Endothelial cell (in vitro differentiated cells): ENCODE measurements around the gene CREBRF. TPM values are rescaled to one million over a fixed set of nuclear protein-coding genes. Genes with fewer than 3 reads are reported as not detected.

Source experiments
- DNase-seq: peaks from one replicate; pipeline ENCODE4 v3.0.0; 2021; ENCODE audit warnings: low spot score
- H3K27ac Mint-ChIP-seq: one replicate; pipeline ENCODE4 v1.8.0; 2021; ENCODE audit warnings: mixed read lengths, inconsistent platforms; ENCODE audit not compliant: unreplicated experiment
- H3K27me3 Mint-ChIP-seq: one replicate; pipeline ENCODE4 v1.8.0; 2021; ENCODE audit warnings: mild to moderate bottlenecking, moderate library complexity, mixed read lengths, inconsistent platforms; ENCODE audit not compliant: unreplicated experiment
- H3K36me3 Mint-ChIP-seq: one replicate; pipeline ENCODE4 v1.8.0; 2021; ENCODE audit warnings: mild to moderate bottlenecking, low read depth, mixed read lengths, inconsistent platforms; ENCODE audit not compliant: unreplicated experiment
- H3K4me1 Mint-ChIP-seq: one replicate; pipeline ENCODE4 v1.8.0; 2021; ENCODE audit warnings: mild to moderate bottlenecking, mixed read lengths, inconsistent platforms; ENCODE audit not compliant: unreplicated experiment
- H3K4me3 Mint-ChIP-seq: one replicate; pipeline ENCODE4 v1.8.0; 2021; ENCODE audit warnings: mild to moderate bottlenecking, mixed read lengths, inconsistent platforms; ENCODE audit not compliant: unreplicated experiment
- H3K9me3 Mint-ChIP-seq: one replicate; pipeline ENCODE4 v1.8.0; 2021; ENCODE audit warnings: mixed read lengths, inconsistent platforms; ENCODE audit not compliant: unreplicated experiment
- total RNA-seq: library from RNA; stranded (reverse); fragmentation: NEBNext Ultra II Directional; extraction: Animal tissue kit (Norgen Biotek cat#: 25700); gene quantifications from one replicate; pipeline ENCODE4 v1.2.1, GENCODE V29; 2021; ENCODE audit not compliant: unreplicated experiment
- TF ChIP-seq, protein P1 (sequence below): fragments of 200-600 bp; sonication (generic); IDR thresholded peaks from one replicate; pipeline ENCODE4 v1.5.0; 2021; ENCODE audit warnings: antibody characterized with exemption; ENCODE audit not compliant: unreplicated experiment

The CREBRF gene
- total RNA-seq, 1 donor from 2014 or later = 19.9 TPM

DNA sequence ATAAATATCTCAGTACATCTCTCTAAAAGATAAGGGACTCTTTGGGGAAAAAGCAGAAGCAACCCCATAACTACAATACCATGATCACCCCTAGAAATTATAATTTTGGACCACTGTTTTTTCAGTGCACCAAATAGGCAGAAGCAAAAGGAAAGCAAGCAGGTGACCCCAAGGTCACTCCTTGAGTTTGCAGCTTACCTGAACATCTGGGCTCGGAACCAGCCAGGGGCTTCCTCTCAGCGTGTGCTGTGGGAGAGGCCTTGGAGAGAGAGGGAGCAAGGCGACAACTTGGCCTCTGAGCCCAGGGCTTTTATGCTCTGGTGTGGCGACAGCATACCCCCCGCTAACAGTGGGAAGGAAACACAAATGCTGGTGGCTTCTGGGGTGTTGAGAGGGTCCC is 105.0 kb downstream of the CREBRF start:
- H3K36me3 Mint-ChIP-seq = peaks cover 11% of the 10 kb centered on the region
- H3K27ac Mint-ChIP-seq = no peak overlapping the region
- H3K9me3 Mint-ChIP-seq = no peaks in the 10 kb centered on the region
- H3K4me3 Mint-ChIP-seq = no peak overlapping the region
- no peaks in the 10 kb centered on the region for H3K27me3 Mint-ChIP-seq
- TF ChIP-seq, protein P1, sequence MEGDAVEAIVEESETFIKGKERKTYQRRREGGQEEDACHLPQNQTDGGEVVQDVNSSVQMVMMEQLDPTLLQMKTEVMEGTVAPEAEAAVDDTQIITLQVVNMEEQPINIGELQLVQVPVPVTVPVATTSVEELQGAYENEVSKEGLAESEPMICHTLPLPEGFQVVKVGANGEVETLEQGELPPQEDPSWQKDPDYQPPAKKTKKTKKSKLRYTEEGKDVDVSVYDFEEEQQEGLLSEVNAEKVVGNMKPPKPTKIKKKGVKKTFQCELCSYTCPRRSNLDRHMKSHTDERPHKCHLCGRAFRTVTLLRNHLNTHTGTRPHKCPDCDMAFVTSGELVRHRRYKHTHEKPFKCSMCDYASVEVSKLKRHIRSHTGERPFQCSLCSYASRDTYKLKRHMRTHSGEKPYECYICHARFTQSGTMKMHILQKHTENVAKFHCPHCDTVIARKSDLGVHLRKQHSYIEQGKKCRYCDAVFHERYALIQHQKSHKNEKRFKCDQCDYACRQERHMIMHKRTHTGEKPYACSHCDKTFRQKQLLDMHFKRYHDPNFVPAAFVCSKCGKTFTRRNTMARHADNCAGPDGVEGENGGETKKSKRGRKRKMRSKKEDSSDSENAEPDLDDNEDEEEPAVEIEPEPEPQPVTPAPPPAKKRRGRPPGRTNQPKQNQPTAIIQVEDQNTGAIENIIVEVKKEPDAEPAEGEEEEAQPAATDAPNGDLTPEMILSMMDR = no peak
- H3K4me1 Mint-ChIP-seq = no peaks in the 10 kb centered on the region
- no peak for DNase-seq

DNA sequence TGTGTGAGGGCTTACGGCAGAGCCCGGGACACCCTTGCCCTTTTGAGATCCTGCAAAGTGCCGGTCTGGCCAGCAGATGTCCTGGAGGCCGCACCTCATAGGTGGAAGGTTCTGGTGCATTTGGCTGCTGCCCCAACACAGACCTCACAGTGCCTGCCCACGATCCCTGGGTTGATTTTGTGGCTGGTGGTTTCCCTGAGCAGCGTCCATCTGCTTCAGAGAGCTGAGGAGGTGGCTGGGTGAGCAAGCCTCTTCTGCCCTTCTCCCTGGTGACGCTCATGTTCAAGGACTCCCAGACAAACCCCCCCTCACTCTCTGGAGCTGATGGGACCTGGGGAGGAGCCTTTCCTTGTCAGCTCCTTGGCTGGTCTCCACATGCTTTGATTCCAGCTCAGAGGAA is 107.1 kb downstream of the CREBRF start:
- DNase-seq = no peak
- TF ChIP-seq, protein P1 = no peak
- no peaks in the 10 kb centered on the region for H3K27me3 Mint-ChIP-seq
- no peaks in the 10 kb centered on the region for H3K4me1 Mint-ChIP-seq
- no peaks in the 10 kb centered on the region for H3K9me3 Mint-ChIP-seq
- H3K27ac Mint-ChIP-seq = no peak overlapping the region
- H3K4me3 Mint-ChIP-seq = no peak overlapping the region
- H3K36me3 Mint-ChIP-seq = peaks cover 9% of the 10 kb centered on the region

DNA sequence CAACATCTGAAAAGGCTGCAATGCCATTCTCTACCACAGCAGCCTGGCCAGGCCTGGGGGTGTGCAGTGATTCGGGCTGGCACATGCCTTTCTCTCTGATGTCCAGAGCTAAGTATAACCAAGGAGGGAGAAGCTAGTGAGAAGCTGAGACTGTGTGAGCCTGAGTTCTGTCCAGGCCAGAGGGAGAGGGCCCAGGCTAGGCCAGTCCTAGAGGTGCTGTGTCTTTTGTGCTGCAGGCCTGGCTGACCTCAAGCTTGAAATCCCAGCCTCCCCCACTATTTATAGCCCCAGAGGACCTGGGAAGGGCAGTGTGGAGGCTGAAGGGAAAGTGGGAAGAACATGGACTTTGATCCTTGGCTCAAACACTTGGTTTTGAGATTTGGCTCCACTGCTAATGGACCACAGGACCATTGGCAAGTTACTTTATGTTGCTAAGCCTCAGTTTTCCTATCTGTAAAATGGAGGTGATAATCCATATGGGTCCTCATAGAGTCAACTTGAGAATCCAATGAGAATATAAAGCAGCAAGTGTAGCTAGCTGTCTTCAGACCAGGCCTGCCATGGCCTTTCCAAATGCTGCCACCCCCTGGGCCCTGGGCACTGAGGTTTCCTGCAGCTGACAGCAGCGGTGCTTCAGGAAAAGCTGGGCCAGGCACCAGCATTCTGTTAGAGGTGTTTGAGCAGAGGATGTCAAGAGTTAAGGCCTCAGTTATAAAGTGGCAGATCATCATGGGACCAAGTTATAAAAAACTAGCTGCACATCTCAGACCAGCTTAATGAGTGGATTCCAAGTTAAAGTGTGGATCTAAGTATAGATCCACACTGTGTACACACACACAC is 109.2 kb downstream of the CREBRF start:
- Mint-ChIP-seq H3K9me3 (no peaks in the 10 kb centered on the region), H3K27ac (no peak overlapping the region)
- TF ChIP-seq, protein P1 = no peak

DNA sequence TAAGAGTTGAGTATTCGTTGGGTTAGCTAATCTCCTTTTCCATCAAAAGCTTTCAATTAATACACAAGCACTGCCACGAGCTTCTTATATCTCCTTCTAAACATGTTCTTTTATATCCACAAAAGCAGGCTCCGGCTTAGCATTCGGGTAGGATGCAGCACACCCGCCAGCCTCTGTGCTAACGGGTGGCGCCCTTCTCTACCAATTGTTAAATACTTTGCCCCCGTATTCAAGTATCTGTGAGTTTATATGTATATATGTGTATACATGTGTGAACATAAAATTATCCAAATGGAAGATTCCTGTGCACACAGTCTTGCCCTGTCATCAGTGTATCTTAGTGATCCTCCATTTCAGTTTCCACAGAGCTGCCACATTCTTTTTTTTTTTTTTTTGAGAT is 116.0 kb downstream of the CREBRF start:
- TF ChIP-seq, protein P1 = no peak
- no peaks in the 10 kb centered on the region for H3K4me1 Mint-ChIP-seq
- peaks cover 2% of the 10 kb centered on the region for H3K27me3 Mint-ChIP-seq
- no peak overlapping the region for H3K4me3 Mint-ChIP-seq
- H3K27ac Mint-ChIP-seq = no peak overlapping the region
- no peak for DNase-seq
- H3K36me3 Mint-ChIP-seq = no peaks in the 10 kb centered on the region
- no peaks in the 10 kb centered on the region for H3K9me3 Mint-ChIP-seq

More for the DNA sequence above, 109.2 kb downstream of the CREBRF start:
- Mint-ChIP-seq H3K27me3 (no peaks in the 10 kb centered on the region), H3K36me3 (peaks cover 5% of the 10 kb centered on the region), H3K4me1 (no peaks in the 10 kb centered on the region), H3K4me3 (no peak overlapping the region)
- DNase-seq = no peak

- DNase-seq = no peak
- Mint-ChIP-seq H3K36me3 (peaks cover 3% of the 10 kb centered on the region), H3K27me3 (peaks cover 6% of the 10 kb centered on the region), H3K27ac (no peak overlapping the region), H3K4me3 (no peak overlapping the region), H3K4me1 (peaks cover 2% of the 10 kb centered on the region), H3K9me3 (no peaks in the 10 kb centered on the region)
- TF ChIP-seq, protein P1 = no peak
Observed at GRCh38 chr5:173175523-173175922, 119.4 kb downstream of the CREBRF start.
